ENCODE measurements around the gene ARHGAP40. TPM values are rescaled to one million over a fixed set of nuclear protein-coding genes. Genes with fewer than 3 reads are reported as not detected.

The ARHGAP40 gene
- total RNA-seq, 1 donor = not detected

DNA sequence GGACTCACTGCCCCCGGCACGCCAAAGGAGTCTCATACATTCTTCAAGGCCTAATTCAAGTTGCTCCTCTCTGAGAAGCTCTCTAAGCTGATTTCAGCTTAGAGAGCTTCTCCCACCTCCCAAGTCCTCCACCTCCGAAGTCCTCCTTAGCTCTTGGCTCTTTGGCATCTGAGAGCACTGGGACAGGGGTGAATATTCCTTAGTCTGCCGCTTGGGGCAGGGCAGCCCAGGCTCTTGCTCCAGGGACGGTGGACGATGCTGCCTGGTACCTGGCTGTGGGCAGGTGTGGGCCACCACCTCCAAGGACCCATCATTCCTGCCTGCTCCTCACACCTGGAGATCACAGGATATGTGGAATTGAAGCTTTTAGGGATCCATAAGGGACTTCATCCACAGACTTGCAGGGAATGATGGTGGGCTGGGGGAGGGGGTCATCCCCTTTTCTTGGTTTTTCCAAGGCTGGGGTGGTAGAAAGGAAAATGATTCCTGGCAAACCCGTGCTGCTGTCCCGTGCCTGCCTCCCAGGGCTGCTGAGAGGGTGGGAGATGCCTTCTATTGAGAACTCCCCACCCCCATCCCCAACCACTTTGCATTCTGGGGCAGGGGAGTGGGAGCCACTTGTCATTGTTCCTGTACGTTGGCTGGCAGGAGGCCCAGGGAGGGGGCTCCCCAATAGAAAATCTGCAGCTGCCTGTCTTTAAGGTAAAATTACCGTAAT lies 57.4 kb downstream of the ARHGAP40 start:
- no peak for DNase-seq (ENCODE audit: low read depth)
- H3K4me3 ChIP-seq (ENCODE audit: low read depth, low read length) = no peak overlapping the region
- TF ChIP-seq, protein P1, sequence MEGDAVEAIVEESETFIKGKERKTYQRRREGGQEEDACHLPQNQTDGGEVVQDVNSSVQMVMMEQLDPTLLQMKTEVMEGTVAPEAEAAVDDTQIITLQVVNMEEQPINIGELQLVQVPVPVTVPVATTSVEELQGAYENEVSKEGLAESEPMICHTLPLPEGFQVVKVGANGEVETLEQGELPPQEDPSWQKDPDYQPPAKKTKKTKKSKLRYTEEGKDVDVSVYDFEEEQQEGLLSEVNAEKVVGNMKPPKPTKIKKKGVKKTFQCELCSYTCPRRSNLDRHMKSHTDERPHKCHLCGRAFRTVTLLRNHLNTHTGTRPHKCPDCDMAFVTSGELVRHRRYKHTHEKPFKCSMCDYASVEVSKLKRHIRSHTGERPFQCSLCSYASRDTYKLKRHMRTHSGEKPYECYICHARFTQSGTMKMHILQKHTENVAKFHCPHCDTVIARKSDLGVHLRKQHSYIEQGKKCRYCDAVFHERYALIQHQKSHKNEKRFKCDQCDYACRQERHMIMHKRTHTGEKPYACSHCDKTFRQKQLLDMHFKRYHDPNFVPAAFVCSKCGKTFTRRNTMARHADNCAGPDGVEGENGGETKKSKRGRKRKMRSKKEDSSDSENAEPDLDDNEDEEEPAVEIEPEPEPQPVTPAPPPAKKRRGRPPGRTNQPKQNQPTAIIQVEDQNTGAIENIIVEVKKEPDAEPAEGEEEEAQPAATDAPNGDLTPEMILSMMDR (IDR thresholded peaks at IDR 0.05; ENCODE audit: insufficient read depth, low read depth, low read length) = peak; percentile 69

DNA sequence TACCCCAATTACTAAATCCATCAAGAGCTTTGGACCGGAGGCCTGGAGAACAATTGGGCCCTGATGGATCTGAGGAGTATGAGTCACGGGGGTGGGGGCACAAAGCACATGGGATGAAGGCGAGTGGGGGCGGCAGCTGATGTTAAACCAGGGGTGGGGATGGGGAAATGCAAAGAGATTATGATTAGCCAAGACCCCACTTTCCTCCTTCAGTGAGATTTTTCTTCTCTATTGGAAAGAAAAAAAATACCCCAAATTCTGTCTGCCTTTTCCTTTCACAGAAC lies 57.9 kb downstream of the ARHGAP40 start:
- no peak for DNase-seq (ENCODE audit: low read depth)
- no peak overlapping the region for H3K4me3 ChIP-seq (ENCODE audit: low read depth, low read length)
- TF ChIP-seq, protein P1 (IDR thresholded peaks at IDR 0.05; ENCODE audit: insufficient read depth, low read depth, low read length) = no peak

DNA sequence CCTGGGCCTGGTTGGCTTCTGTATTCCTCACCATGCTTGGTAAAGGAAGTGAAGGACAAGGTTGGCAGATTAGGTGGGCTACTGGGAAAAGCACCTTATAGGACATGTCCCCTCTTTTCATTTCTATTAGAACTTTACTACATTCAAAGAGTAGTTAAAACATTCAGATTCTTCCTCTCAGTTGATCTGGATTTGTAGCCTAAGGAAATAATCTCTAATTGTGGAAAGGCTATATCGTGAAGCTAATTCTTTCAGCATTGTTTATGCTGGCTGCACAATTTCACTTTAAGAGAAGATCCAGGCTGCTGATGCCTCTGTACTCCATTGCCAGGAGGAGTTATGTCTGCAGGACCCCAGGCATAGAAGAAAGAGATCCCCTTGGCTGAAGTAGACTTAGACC lies 58.8 kb downstream of the ARHGAP40 start:
- no peak for DNase-seq (ENCODE audit: low read depth)
- TF ChIP-seq, protein P1 (IDR thresholded peaks at IDR 0.05; ENCODE audit: insufficient read depth, low read depth, low read length) = no peak
- no peak overlapping the region for H3K4me3 ChIP-seq (ENCODE audit: low read depth, low read length)

DNA sequence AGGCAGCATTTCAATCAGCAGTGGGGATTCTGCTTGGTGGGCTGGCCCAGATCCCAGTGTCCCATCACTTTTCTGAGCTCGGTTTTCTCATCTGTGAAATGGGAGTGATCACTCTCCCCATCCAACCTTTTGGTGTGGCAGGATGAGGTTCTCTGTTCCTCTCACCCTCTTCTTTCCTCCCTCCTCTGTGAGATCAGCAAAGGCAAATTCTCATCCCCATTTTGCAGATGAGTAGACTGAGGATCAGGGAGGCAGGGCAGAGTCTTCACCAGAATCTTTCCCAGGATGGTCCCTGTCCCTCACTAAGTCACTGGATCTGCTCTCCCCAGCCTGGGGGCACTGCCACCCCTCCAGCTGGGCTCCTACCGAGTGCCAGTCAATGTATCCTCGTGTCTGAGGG lies 62.1 kb downstream of the ARHGAP40 start:
- DNase-seq (ENCODE audit: low read depth) = no peak
- TF ChIP-seq, protein P1 (IDR thresholded peaks at IDR 0.05; ENCODE audit: insufficient read depth, low read depth, low read length) = no peak
- no peak overlapping the region for H3K4me3 ChIP-seq (ENCODE audit: low read depth, low read length)

DNA sequence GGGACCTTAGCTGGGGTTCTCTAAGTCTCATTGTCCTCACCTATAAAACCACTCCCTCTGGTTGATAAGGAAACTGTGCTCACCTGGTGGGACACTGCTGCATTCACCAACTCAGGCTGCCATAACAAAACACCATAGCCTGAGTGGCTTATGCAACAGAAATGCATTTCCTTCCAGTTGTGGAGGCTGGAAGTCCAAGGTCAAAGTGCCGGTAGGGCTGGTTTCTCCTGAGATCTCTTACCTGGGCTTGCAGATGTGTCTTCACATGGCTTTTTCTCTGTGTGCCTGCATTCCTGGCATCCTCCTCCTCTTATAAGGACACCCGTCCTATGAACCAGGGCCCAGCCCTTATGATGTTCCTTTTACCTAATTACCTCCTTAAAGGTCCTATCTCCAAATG lies 62.7 kb downstream of the ARHGAP40 start:
- TF ChIP-seq, protein P1 (IDR thresholded peaks at IDR 0.05; ENCODE audit: insufficient read depth, low read depth, low read length) = no peak
- DNase-seq (ENCODE audit: low read depth) = no peak
- no peak overlapping the region for H3K4me3 ChIP-seq (ENCODE audit: low read depth, low read length)

DNA sequence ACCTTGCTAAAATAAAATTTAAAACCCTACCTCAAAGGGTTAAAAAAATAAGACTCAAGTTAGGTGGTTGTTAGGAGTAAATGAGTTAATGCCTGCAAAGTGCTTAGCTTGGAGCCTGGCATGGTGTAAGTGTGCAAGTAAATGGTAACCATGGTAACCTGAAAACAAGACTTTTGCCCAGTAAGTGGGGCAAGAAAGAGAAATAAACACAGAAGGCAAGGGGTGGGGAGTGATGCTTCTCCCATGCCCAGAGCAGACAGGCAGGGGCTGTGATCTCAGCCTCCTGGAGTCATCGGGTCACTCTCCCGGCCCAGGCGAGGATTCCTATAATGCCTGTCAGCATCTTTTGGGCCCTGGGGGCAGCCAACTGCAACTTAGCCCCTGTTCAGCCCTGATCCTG lies 63.5 kb downstream of the ARHGAP40 start:
- no peak for DNase-seq (ENCODE audit: low read depth)
- TF ChIP-seq, protein P1 (IDR thresholded peaks at IDR 0.05; ENCODE audit: insufficient read depth, low read depth, low read length) = no peak
- no peak overlapping the region for H3K4me3 ChIP-seq (ENCODE audit: low read depth, low read length)
